ENCODE data around the gene ZNF135.

- TF ChIP-seq ATRX (CRISPR knock-in tag; IDR thresholded peaks at IDR 0.05; ENCODE audit: borderline replicate concordance): no peak
- no peak for TF ChIP-seq ZNF569 (CRISPR knock-in tag; IDR thresholded peaks at IDR 0.05; ENCODE audit: borderline replicate concordance)
- no peak for TF ChIP-seq ZNF3 (CRISPR knock-in tag; IDR thresholded peaks at IDR 0.05)
- no peak for TF ChIP-seq MEF2D (CRISPR knock-in tag; IDR thresholded peaks at IDR 0.05)
- no peak for TF ChIP-seq CTCF (CRISPR knock-in tag; IDR thresholded peaks at IDR 0.05)
- no peak for TF ChIP-seq GABPA (IDR thresholded peaks at IDR 0.05; ENCODE audit: low read depth, low read length)
- TF ChIP-seq GABPA (CRISPR knock-in tag; IDR thresholded peaks at IDR 0.05; ENCODE audit: low read depth): no peak
- no peak for TF ChIP-seq ZBTB26 (CRISPR knock-in tag; IDR thresholded peaks at IDR 0.05; ENCODE audit: borderline replicate concordance)
These were observed at the start of gene ZNF135 for GRCh38 chr19:58059003-58059670.

All from HepG2 (cell line).